Measurements from ENCODE around the gene SLC35F1. TPM values are rescaled to one million over a fixed set of nuclear protein-coding genes. Genes with fewer than 3 reads are reported as not detected.

Gene SLC35F1
- total and polyA plus RNA-seq, 2 donors (not counting 1 experiment from before 2014, with no cell fraction given): not detected

- H3K36me3 ChIP-seq (replicated peaks in 1 of 2; ENCODE audit: control extremely low read depth in 1 of 2, control insufficient read depth in 1 of 2, extremely low read depth in 1 of 2, insufficient read depth in 2 of 2, low read length in 1 of 2): no peaks in the 10 kb centered on the region
- H3K27ac ChIP-seq (ENCODE audit: low read length in 2 of 2): no peak overlapping the region
- H3K27me3 Mint-ChIP-seq: no peaks in the 10 kb centered on the region
- no peaks in the 10 kb centered on the region for H3K79me2 ChIP-seq (ENCODE audit: control insufficient read depth, insufficient read depth, low read length)
- H3K9ac ChIP-seq (ENCODE audit: low read length): no peak overlapping the region
- DNase-seq (no peak), ATAC-seq (ENCODE audit: low read depth) (no peak)
- no peak overlapping the region for H3K27ac Mint-ChIP-seq
- H3K9me3 Mint-ChIP-seq (ENCODE audit: insufficient read depth): no peaks in the 10 kb centered on the region
- ChIA-PET CTCF (no interaction called here), POLR2A (no interaction called here)
- H3K4me2 ChIP-seq (replicated peaks; ENCODE audit: low read depth, low read length, poor library complexity, severe bottlenecking): no peak overlapping the region
- no peak overlapping the region for H2AFZ ChIP-seq (ENCODE audit: insufficient read depth, low read depth, low read length, poor library complexity, severe bottlenecking)
- H3K4me3 Mint-ChIP-seq: no peak overlapping the region
- no peaks in the 10 kb centered on the region for H3K27me3 ChIP-seq (replicated peaks in 1 of 4; ENCODE audit: control extremely low read depth in 1 of 4, control insufficient read depth in 3 of 4, insufficient read depth in 4 of 4, low read length in 3 of 4)
- intact Hi-C loops (cut with micrococcal nuclease): no loop called here
- H3K4me1 Mint-ChIP-seq: no peaks in the 10 kb centered on the region
- no peaks in the 10 kb centered on the region for H4K20me1 ChIP-seq (ENCODE audit: control insufficient read depth, insufficient read depth, low read length, poor library complexity, severe bottlenecking)
- H3K9me3 ChIP-seq (ENCODE audit: control extremely low read depth in 1 of 3, control insufficient read depth in 2 of 3, insufficient read depth in 1 of 3, low read length in 2 of 3): no peaks in the 10 kb centered on the region
- TF ChIP-seq CTCF (IDR thresholded peaks at IDR 0.05) (no peak), EZH2 (IDR thresholded peaks at IDR 0.05; ENCODE audit: borderline replicate concordance, insufficient read depth, low read depth, low read length, poor library complexity, severe bottlenecking) (no peak)
- no peak overlapping the region for H3K4me3 ChIP-seq (ENCODE audit: control extremely low read depth in 1 of 5, extremely low read depth in 1 of 5, insufficient read depth in 1 of 5, low read depth in 2 of 5, low read length in 4 of 5)
- H3K4me1 ChIP-seq (ENCODE audit: control insufficient read depth in 2 of 2, insufficient read depth in 2 of 2, low read length in 2 of 2): no peaks in the 10 kb centered on the region
- WGBS (ENCODE audit: insufficient coverage): no CpG with 5 or more reads among the region's 1 CpG
These were observed 258.4 kb downstream of the SLC35F1 start for GRCh38 chr6:118165500-118165899.

- Histone ChIP-seq H3K4me2 (replicated peaks; ENCODE audit: low read depth, low read length, poor library complexity, severe bottlenecking) (no peak overlapping the region), H4K20me1 (ENCODE audit: control insufficient read depth, insufficient read depth, low read length, poor library complexity, severe bottlenecking) (no peaks in the 10 kb centered on the region), H3K4me3 (ENCODE audit: control extremely low read depth in 1 of 5, extremely low read depth in 1 of 5, insufficient read depth in 1 of 5, low read depth in 2 of 5, low read length in 4 of 5) (no peak overlapping the region), H3K79me2 (ENCODE audit: control insufficient read depth, insufficient read depth, low read length) (no peaks in the 10 kb centered on the region), H3K4me1 (ENCODE audit: control insufficient read depth in 2 of 2, insufficient read depth in 2 of 2, low read length in 2 of 2) (no peaks in the 10 kb centered on the region), H3K36me3 (replicated peaks in 1 of 2; ENCODE audit: control extremely low read depth in 1 of 2, control insufficient read depth in 1 of 2, extremely low read depth in 1 of 2, insufficient read depth in 2 of 2, low read length in 1 of 2) (no peaks in the 10 kb centered on the region), H3K9ac (ENCODE audit: low read length) (no peak overlapping the region), H3K9me3 (ENCODE audit: control extremely low read depth in 1 of 3, control insufficient read depth in 2 of 3, insufficient read depth in 1 of 3, low read length in 2 of 3) (no peaks in the 10 kb centered on the region), H3K27ac (ENCODE audit: low read length in 2 of 2) (no peak overlapping the region), H3K27me3 (replicated peaks in 1 of 4; ENCODE audit: control extremely low read depth in 1 of 4, control insufficient read depth in 3 of 4, insufficient read depth in 4 of 4, low read length in 3 of 4) (no peaks in the 10 kb centered on the region), H2AFZ (ENCODE audit: insufficient read depth, low read depth, low read length, poor library complexity, severe bottlenecking) (no peak overlapping the region)
- TF ChIP-seq CTCF (IDR thresholded peaks at IDR 0.05): no peak
- TF ChIP-seq EZH2 (IDR thresholded peaks at IDR 0.05; ENCODE audit: borderline replicate concordance, insufficient read depth, low read depth, low read length, poor library complexity, severe bottlenecking): no peak
- Mint-ChIP-seq H3K27ac (no peak overlapping the region), H3K9me3 (ENCODE audit: insufficient read depth) (no peaks in the 10 kb centered on the region), H3K4me3 (no peak overlapping the region), H3K27me3 (no peaks in the 10 kb centered on the region), H3K4me1 (no peaks in the 10 kb centered on the region)
- ChIA-PET POLR2A (no interaction called here), CTCF (no interaction called here)
- no peak for ATAC-seq (ENCODE audit: low read depth)
- no peak for DNase-seq
- WGBS (ENCODE audit: insufficient coverage): no CpG with 5 or more reads among the region's 5 CpGs
- intact Hi-C loops (cut with micrococcal nuclease): no loop called here
These were observed 261.4 kb downstream of the SLC35F1 start for GRCh38 chr6:118168421-118168820.
